Activated CD8-positive, alpha-beta memory T cell treated with anti-CD3 and anti-CD28 coated beads, Interleukin-2, amount 50 U/mL, for 4 hours (primary cell): ENCODE measurements around the gene CA10.

ENCODE experiments used
- DNase-seq: peaks from one replicate; pipeline ENCODE4 v3.0.0-alpha.2; 2020

CA10 gene

GRCh38 chr17:51946311-51946710, 212.2 kb downstream of the CA10 start:
- DNase-seq, result no peak

GRCh38 chr17:51941272-51941671, 217.2 kb downstream of the CA10 start:
- DNase-seq, result no peak

- no peak for DNase-seq
These were observed 221.2 kb downstream of the CA10 start for GRCh38 chr17:51937264-51937663.

- no peak for DNase-seq
These were observed 223.0 kb downstream of the CA10 start for GRCh38 chr17:51935477-51935876.

- DNase-seq, result no peak
These were observed 224.9 kb downstream of the CA10 start for GRCh38 chr17:51933647-51934046.

GRCh38 chr17:51926448-51926847, 232.1 kb downstream of the CA10 start:
- no peak for DNase-seq

GRCh38 chr17:51921500-51921899, 237.0 kb downstream of the CA10 start:
- DNase-seq, result no peak

- no peak for DNase-seq
These were observed 243.9 kb downstream of the CA10 start for GRCh38 chr17:51914577-51914976.

- DNase-seq, result no peak
These were observed 244.9 kb downstream of the CA10 start for GRCh38 chr17:51913491-51914205.

- DNase-seq, result no peak
These were observed 245.6 kb downstream of the CA10 start for GRCh38 chr17:51912939-51913338.

GRCh38 chr17:51911237-51911636, 247.3 kb downstream of the CA10 start:
- DNase-seq, result no peak

GRCh38 chr17:51909971-51910370, 248.5 kb downstream of the CA10 start:
- no peak for DNase-seq

- DNase-seq, result no peak
These were observed 249.5 kb downstream of the CA10 start for GRCh38 chr17:51908841-51909537.

- DNase-seq, result no peak
These were observed 251.5 kb downstream of the CA10 start for GRCh38 chr17:51907041-51907440.

- no peak for DNase-seq
These were observed 254.1 kb downstream of the CA10 start for GRCh38 chr17:51904379-51904778.

GRCh38 chr17:51901242-51901641, 257.3 kb downstream of the CA10 start:
- no peak for DNase-seq

GRCh38 chr17:51891936-51892335, 266.6 kb downstream of the CA10 start:
- no peak for DNase-seq

GRCh38 chr17:51890710-51891109, 267.8 kb downstream of the CA10 start:
- no peak for DNase-seq

- no peak for DNase-seq
These were observed 269.7 kb downstream of the CA10 start for GRCh38 chr17:51888816-51889215.

GRCh38 chr17:51876986-51877385, 281.5 kb downstream of the CA10 start:
- no peak for DNase-seq

GRCh38 chr17:51873302-51873701, 285.2 kb downstream of the CA10 start:
- no peak for DNase-seq

GRCh38 chr17:51869387-51869786, 289.1 kb downstream of the CA10 start:
- no peak for DNase-seq

- DNase-seq, result no peak
These were observed 297.5 kb downstream of the CA10 start for GRCh38 chr17:51860954-51861561.

- DNase-seq, result no peak
These were observed 301.4 kb downstream of the CA10 start for GRCh38 chr17:51857052-51857597.
